ENCODE data around the gene SLC35B1. TPM values are rescaled to one million over a fixed set of nuclear protein-coding genes. Genes with fewer than 3 reads are reported as not detected.

The SLC35B1 gene
- total RNA-seq, 1 experiment from 2014 or later: 44.7 TPM

GRCh38 chr17:49723423-49723822 is 15.7 kb upstream of the SLC35B1 start:
- POLR2A ChIA-PET (ENCODE audit: unreplicated experiment): no interaction called here
- CTCF ChIA-PET: no interaction called here
- no peaks in the 10 kb centered on the region for H4K20me1 ChIP-seq (ENCODE audit: insufficient read depth)
- no peaks in the 10 kb centered on the region for H3K9me3 ChIP-seq (ENCODE audit: insufficient read depth, low read depth)
- H2AFZ ChIP-seq: no peak overlapping the region
- no peak overlapping the region for H3K4me2 ChIP-seq
- TF ChIP-seq EZH2 (IDR thresholded peaks at IDR 0.05; ENCODE audit: low read depth): no peak
- TF ChIP-seq CTCF (conservative IDR thresholded peaks at IDR 0.05): no peak
- no TSS peak for BruUV-seq (replicated peaks)
- no peak overlapping the region for H3K4me3 ChIP-seq
- intact Hi-C loops (cut with micrococcal nuclease; ENCODE audit: unreplicated experiment): no loop called here
- no peak for DNase-seq
- no peak overlapping the region for H3K27ac ChIP-seq
- H3K36me3 ChIP-seq (ENCODE audit: low read depth): no peaks in the 10 kb centered on the region
- H3K79me2 ChIP-seq (ENCODE audit: low read depth): no peaks in the 10 kb centered on the region
- H3K9me2 ChIP-seq (ENCODE audit: insufficient read depth): no peaks in the 10 kb centered on the region
- no peaks in the 10 kb centered on the region for H3K27me3 ChIP-seq (ENCODE audit: insufficient read depth, low read depth)
- H3K4me1 ChIP-seq (replicated peaks; ENCODE audit: insufficient read depth): no peaks in the 10 kb centered on the region
- no peaks in the 10 kb centered on the region for H3F3A ChIP-seq (ENCODE audit: insufficient read depth, low read depth)

- Histone ChIP-seq H3K27me3 (ENCODE audit: insufficient read depth, low read depth) (no peaks in the 10 kb centered on the region), H3K9me3 (ENCODE audit: insufficient read depth, low read depth) (no peaks in the 10 kb centered on the region), H4K20me1 (ENCODE audit: insufficient read depth) (no peaks in the 10 kb centered on the region), H3K79me2 (ENCODE audit: low read depth) (no peaks in the 10 kb centered on the region), H3K4me1 (replicated peaks; ENCODE audit: insufficient read depth) (no peaks in the 10 kb centered on the region), H3K4me3 (no peak overlapping the region), H3K36me3 (ENCODE audit: low read depth) (no peaks in the 10 kb centered on the region), H3K9me2 (ENCODE audit: insufficient read depth) (no peaks in the 10 kb centered on the region), H3F3A (ENCODE audit: insufficient read depth, low read depth) (no peaks in the 10 kb centered on the region), H3K27ac (no peak overlapping the region), H2AFZ (no peak overlapping the region), H3K4me2 (no peak overlapping the region)
- ChIA-PET POLR2A (ENCODE audit: unreplicated experiment) (no interaction called here), CTCF (no interaction called here)
- TF ChIP-seq CTCF (conservative IDR thresholded peaks at IDR 0.05) (no peak), EZH2 (IDR thresholded peaks at IDR 0.05; ENCODE audit: low read depth) (no peak)
- no peak for DNase-seq
- intact Hi-C loops (cut with micrococcal nuclease; ENCODE audit: unreplicated experiment): no loop called here
- no TSS peak for BruUV-seq (replicated peaks)
Measured at GRCh38 chr17:49722066-49722465, 14.3 kb upstream of the SLC35B1 start.

GRCh38 chr17:49717371-49717861 is 9.7 kb upstream of the SLC35B1 start:
- intact Hi-C loops (cut with micrococcal nuclease; ENCODE audit: unreplicated experiment): no loop called here
- CTCF ChIA-PET: interaction anchor here (0.5 kb wide), 1 partner anchor 46 kb away, joined by 5 read pairs; the partner anchor contains the start of gene FAM117A
- no TSS peak for BruUV-seq (replicated peaks)

More at GRCh38 chr17:49717371-49717861, 9.7 kb upstream of the SLC35B1 start:
- POLR2A ChIA-PET (ENCODE audit: unreplicated experiment): no interaction called here
- TF ChIP-seq CTCF (conservative IDR thresholded peaks at IDR 0.05): no peak
- TF ChIP-seq EZH2 (IDR thresholded peaks at IDR 0.05; ENCODE audit: low read depth): no peak
- no peak overlapping the region for H3K27ac ChIP-seq
- no peak overlapping the region for H2AFZ ChIP-seq
- H3K9me2 ChIP-seq (ENCODE audit: insufficient read depth): no peaks in the 10 kb centered on the region
- no peaks in the 10 kb centered on the region for H3K4me1 ChIP-seq (replicated peaks; ENCODE audit: insufficient read depth)
- H3K4me2 ChIP-seq: no peak overlapping the region
- no peaks in the 10 kb centered on the region for H4K20me1 ChIP-seq (ENCODE audit: insufficient read depth)
- no peaks in the 10 kb centered on the region for H3K27me3 ChIP-seq (ENCODE audit: insufficient read depth, low read depth)
- no peaks in the 10 kb centered on the region for H3K79me2 ChIP-seq (ENCODE audit: low read depth)
- no peaks in the 10 kb centered on the region for H3K36me3 ChIP-seq (ENCODE audit: low read depth)
- H3F3A ChIP-seq (ENCODE audit: insufficient read depth, low read depth): no peaks in the 10 kb centered on the region
- no peaks in the 10 kb centered on the region; the same call in 1 of the 2 replicates for H3K9me3 ChIP-seq (ENCODE audit: insufficient read depth, low read depth)
- no peak overlapping the region for H3K4me3 ChIP-seq
- no peak for DNase-seq
